Osteoblast (primary cell): ENCODE measurements around the gene CEL. TPM values are rescaled to one million over a fixed set of nuclear protein-coding genes. Genes with fewer than 3 reads are reported as not detected.
A peak's percentile ranks its signal among the peaks of the same experiment; 100 is the strongest.

ENCODE experiments used
- DNase-seq: peaks from one replicate; pipeline ENCODE4 v3.0.0; 2011; ENCODE audit warnings: low spot score, mixed read lengths; ENCODE audit not compliant: insufficient read length; ENCODE audit errors: missing footprints
- H2AFZ ChIP-seq: 2 replicates; pipeline ENCODE4 v1.6.0; 2011; ENCODE audit warnings: mild to moderate bottlenecking, low read length
- H3K27ac ChIP-seq: 2 replicates; pipeline ENCODE4 v1.5.1; 2011; ENCODE audit warnings: mild to moderate bottlenecking, low read depth, low read length, moderate library complexity
- H3K27me3 ChIP-seq: 2 replicates; pipeline ENCODE4 v1.6.0; 2012; ENCODE audit warnings: mild to moderate bottlenecking, control low read depth, inconsistent platforms, low read length, moderate library complexity; ENCODE audit not compliant: insufficient read depth
- H3K36me3 ChIP-seq: 2 replicates; pipeline ENCODE4 v1.5.1; 2011; ENCODE audit warnings: mild to moderate bottlenecking, low read length, control low read depth, moderate library complexity; ENCODE audit not compliant: insufficient read depth
- H3K4me1 ChIP-seq: 2 replicates; pipeline ENCODE4 v1.5.1; 2011; ENCODE audit warnings: mild to moderate bottlenecking, low read length, control low read depth, moderate library complexity; ENCODE audit not compliant: insufficient read depth
- H3K4me2 ChIP-seq: 2 replicates; pipeline ENCODE4 v1.6.0; 2011; ENCODE audit warnings: mild to moderate bottlenecking, low read length; ENCODE audit not compliant: insufficient read depth
- H3K4me3 ChIP-seq: fragments of 200-600 bp; sonication (generic); 3 replicates; pipeline ENCODE4 v1.5.1; 2012; ENCODE audit warnings: mild to moderate bottlenecking, low read length, inconsistent platforms; ENCODE audit not compliant: insufficient read depth
- H3K79me2 ChIP-seq: 2 replicates; pipeline ENCODE4 v1.6.0; 2012; ENCODE audit warnings: mild to moderate bottlenecking, low read length, control low read depth, inconsistent platforms; ENCODE audit not compliant: insufficient read depth
- H3K9me3 ChIP-seq: 2 replicates; pipeline ENCODE4 v1.5.1; 2011; ENCODE audit warnings: low read depth, low read length, control low read depth
- H4K20me1 ChIP-seq: 2 replicates; pipeline ENCODE4 v1.6.0; 2012; ENCODE audit warnings: mild to moderate bottlenecking, low read length, control low read depth; ENCODE audit not compliant: insufficient read depth
- CTCF ChIP-seq: IDR thresholded peaks from 2 replicates; pipeline ENCODE4 v1.5.1; 2011; ENCODE audit warnings: mild to moderate bottlenecking, low read depth, low read length, moderate library complexity; ENCODE audit errors: extremely low read depth
- total RNA-seq: library from RNA; depleted of rRNA; stranded (reverse); fragments of >200 nt; gene quantifications from 2 replicates; pipeline ENCODE4 v1.2.3, GENCODE V29; 2012

Gene CEL
- total RNA-seq, 1 donor, result not detected

- no peak for TF ChIP-seq CTCF
- H3K79me2 ChIP-seq, result no peaks in the 10 kb centered on the region
- H3K4me2 ChIP-seq, result no peak overlapping the region
- peak; percentile 41 for DNase-seq
- H2AFZ ChIP-seq, result no peak overlapping the region
- H3K4me3 ChIP-seq, result no peak overlapping the region
- H4K20me1 ChIP-seq, result peaks cover 19% of the 10 kb centered on the region
- H3K27me3 ChIP-seq, result no peaks in the 10 kb centered on the region
- no peaks in the 10 kb centered on the region for H3K4me1 ChIP-seq
- H3K9me3 ChIP-seq, result no peaks in the 10 kb centered on the region
- H3K27ac ChIP-seq, result no peak overlapping the region
- peaks cover 15% of the 10 kb centered on the region for H3K36me3 ChIP-seq
These were observed 45.5 kb downstream of the CEL start for GRCh38 chr9:133107245-133107722.

- H4K20me1 ChIP-seq, result peaks cover 21% of the 10 kb centered on the region
- peaks cover 4% of the 10 kb centered on the region for H3K4me1 ChIP-seq
- no peak overlapping the region for H3K4me2 ChIP-seq
- peak; percentile 90 for DNase-seq
- TF ChIP-seq CTCF, result no peak
- H2AFZ ChIP-seq, result no peak overlapping the region
- H3K36me3 ChIP-seq, result peaks cover 15% of the 10 kb centered on the region
- H3K27ac ChIP-seq, result no peak overlapping the region
- H3K9me3 ChIP-seq, result no peaks in the 10 kb centered on the region
- H3K79me2 ChIP-seq, result no peaks in the 10 kb centered on the region
- no peaks in the 10 kb centered on the region for H3K27me3 ChIP-seq
- no peak overlapping the region for H3K4me3 ChIP-seq
These were observed 46.4 kb downstream of the CEL start for GRCh38 chr9:133107961-133108793.

GRCh38 chr9:133108794-133109641 lies 47.2 kb downstream of the CEL start:
- no peak for TF ChIP-seq CTCF

More at GRCh38 chr9:133108794-133109641, 47.2 kb downstream of the CEL start:
- no peak overlapping the region for H3K27ac ChIP-seq
- H2AFZ ChIP-seq, result no peak overlapping the region
- H3K79me2 ChIP-seq, result no peaks in the 10 kb centered on the region
- peak; percentile 84 for DNase-seq
- H3K36me3 ChIP-seq, result peaks cover 15% of the 10 kb centered on the region
- no peaks in the 10 kb centered on the region for H3K9me3 ChIP-seq
- no peak overlapping the region for H3K4me2 ChIP-seq
- H3K4me3 ChIP-seq, result no peak overlapping the region
- no peaks in the 10 kb centered on the region for H3K27me3 ChIP-seq
- peaks cover 30% of the 10 kb centered on the region for H4K20me1 ChIP-seq
- peaks cover 12% of the 10 kb centered on the region for H3K4me1 ChIP-seq
